ENCODE data around the gene SGPL1.

Gene SGPL1

DNA sequence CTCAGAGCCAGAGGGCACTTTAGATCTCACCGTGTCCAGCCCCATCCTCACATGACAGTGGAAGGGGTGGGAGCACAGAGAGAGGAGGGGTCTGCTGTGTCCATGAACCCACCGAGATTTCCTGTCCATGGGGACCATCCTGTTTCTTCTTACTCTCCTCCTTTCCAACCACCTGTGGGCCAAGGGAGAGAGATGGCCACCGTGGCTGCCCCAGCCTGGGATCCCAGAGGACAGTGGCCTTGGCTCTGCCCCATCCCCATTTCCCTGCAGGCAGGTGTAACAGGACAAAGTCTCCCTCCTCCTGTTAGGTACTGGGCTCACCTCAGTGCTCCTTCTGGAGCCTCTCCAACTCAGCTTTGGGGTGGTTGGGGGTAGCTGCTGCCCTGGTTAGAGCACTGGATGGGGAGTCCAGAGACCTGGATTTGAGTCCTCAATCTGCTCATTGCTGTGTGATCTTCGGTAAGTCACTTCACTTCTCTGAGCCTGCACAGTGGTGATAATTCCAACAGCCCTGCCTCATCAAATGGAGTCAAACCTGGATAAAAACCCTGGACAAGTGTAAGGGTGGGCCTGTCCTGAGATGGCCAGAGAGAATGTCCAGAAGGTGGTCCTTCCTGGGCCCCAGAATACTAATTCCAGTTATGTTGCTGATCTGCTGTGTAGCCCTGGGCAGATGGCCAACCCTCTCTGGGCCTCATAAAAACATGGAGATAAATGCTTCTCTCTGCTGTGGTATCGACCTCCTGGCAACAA, 90.5 kb downstream of the SGPL1 start:
- H3K36me3 ChIP-seq (ENCODE audit: insufficient read depth, low read length): no peaks in the 10 kb centered on the region
- H3K27me3 ChIP-seq (ENCODE audit: insufficient read depth, low read length): peaks cover 35% of the 10 kb centered on the region
- no peak overlapping the region for H3K4me3 ChIP-seq (ENCODE audit: low read length)
- no peaks in the 10 kb centered on the region for H3K4me1 ChIP-seq (ENCODE audit: insufficient read depth, low read length)
- no peaks in the 10 kb centered on the region for H3K9me3 ChIP-seq (ENCODE audit: low read length)
- no peak overlapping the region for H2AFZ ChIP-seq (ENCODE audit: low read depth, low read length)

DNA sequence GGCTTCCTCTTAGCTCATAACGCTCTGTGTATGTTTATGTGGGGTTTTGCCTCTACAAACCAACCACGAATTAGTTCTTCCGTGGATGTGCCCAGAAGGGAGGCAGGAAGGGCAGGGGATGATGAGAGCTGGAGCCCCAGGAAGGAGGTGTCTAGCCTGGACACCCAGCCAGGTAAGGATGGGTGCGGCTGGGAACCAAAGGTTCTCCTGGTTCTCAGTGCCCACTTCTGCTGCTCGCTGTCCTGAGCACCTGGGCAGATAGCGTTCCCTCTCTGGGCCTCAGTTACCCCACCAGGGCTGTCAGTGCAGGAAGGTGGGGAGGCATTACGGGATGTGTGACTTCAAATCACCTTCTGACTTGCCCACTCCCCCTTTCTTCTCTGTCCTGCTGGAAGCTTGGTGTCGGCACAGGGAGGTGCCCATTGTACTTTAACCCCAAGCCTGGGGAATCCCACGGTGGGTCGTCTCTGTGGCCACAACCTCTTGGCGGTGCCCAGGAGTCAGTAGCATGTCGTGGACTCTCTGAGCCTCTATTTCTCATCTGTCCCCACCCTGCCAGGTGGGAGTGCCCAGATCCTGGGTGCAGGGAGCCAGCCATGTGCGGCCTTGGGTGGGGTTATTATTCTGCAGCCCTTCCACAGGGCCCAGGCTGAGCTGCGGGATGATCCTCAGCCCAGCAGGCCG, 91.3 kb downstream of the SGPL1 start:
- no peaks in the 10 kb centered on the region for H3K4me1 ChIP-seq (ENCODE audit: insufficient read depth, low read length)
- H3K9me3 ChIP-seq (ENCODE audit: low read length): no peaks in the 10 kb centered on the region
- H3K4me3 ChIP-seq (ENCODE audit: low read length): no peak overlapping the region
- H3K36me3 ChIP-seq (ENCODE audit: insufficient read depth, low read length): no peaks in the 10 kb centered on the region
- no peak overlapping the region for H2AFZ ChIP-seq (ENCODE audit: low read depth, low read length)
- H3K27me3 ChIP-seq (ENCODE audit: insufficient read depth, low read length): peaks cover 28% of the 10 kb centered on the region

DNA sequence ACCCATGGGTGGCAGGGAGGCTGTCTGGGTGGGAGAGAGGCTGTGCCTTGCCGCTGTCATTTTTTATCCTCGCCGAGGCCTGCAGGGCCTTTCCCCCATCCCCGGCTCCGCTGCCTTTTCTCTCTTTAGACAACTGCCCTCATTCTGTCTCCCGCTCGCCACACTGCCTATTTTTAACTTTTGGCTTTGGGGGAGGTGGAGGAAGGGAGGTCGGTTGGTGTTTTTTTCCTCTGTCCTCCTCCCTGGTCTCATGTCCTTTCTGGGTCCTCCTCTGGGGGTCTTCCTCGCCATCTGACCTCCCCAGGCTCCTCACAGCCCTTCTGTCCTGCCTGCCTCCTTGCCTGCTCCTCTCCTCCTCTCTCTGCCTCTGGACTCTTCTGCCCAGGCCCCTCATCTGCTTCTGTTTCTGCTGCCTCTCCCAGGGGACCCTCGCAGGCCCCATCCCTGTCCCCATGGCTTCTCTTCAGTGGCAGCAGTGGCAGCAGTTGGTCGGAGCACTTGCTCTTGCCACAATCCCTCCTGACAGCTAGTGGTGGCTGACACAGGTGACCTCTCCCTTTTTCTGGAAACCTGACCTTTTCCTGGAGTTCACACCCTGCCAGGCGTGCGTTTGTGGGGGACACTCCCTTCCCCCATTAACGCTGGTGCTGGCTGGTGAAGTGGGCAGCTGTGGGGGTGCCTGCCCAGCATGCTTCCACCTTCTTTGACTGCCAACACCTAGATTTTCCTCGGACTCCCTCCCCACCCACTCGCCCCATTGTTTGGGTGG, 92.1 kb downstream of the SGPL1 start:
- peaks cover 31% of the 10 kb centered on the region for H3K27me3 ChIP-seq (ENCODE audit: insufficient read depth, low read length)
- no peak overlapping the region for H2AFZ ChIP-seq (ENCODE audit: low read depth, low read length)
- H3K4me1 ChIP-seq (ENCODE audit: insufficient read depth, low read length): no peaks in the 10 kb centered on the region
- no peaks in the 10 kb centered on the region for H3K9me3 ChIP-seq (ENCODE audit: low read length)
- no peaks in the 10 kb centered on the region for H3K36me3 ChIP-seq (ENCODE audit: insufficient read depth, low read length)
- H3K4me3 ChIP-seq (ENCODE audit: low read length): no peak overlapping the region

DNA sequence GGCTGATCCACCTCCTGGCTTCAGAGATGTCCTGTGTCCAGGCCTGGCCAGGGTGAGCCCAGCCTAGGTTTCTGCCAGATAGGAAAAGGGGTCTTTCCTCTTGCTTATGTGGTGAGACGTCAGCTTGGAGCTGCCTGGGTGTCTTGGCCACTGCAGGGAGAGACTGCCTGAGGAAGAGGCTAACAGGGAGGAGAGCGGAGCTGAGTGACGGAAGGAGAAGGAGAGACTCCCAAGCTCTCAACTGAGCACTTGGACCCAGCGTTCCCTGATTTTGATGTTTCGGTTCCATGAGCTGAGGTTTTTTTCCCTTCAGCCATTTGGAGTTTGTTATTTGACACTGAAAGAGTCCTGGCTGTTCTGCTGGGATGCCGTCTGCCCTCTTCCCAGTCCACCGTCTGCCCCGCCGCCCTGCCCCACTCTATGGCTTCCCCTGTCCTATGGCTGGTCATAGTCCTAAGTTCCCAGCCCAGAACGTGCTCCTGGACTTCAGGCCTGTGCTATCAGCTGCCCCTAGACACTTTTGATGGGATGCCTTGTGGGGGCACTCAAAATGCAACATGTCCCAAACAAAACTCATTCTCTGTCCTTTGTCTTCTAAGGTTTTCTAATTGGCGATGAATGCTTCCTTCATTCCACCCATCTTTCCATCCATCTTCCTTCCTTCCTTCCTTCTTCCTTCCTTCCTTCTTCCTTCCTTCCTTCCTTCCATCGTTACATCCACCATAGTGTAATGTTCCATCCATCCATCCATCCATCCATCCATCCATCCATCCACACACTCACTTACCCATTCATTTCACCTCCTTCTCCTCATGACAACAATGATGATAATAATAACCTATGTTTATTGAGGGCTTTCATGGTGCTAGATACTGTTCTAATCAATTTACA, 92.9 kb downstream of the SGPL1 start:
- Histone ChIP-seq H2AFZ (ENCODE audit: low read depth, low read length) (no peak overlapping the region), H3K36me3 (ENCODE audit: insufficient read depth, low read length) (no peaks in the 10 kb centered on the region), H3K4me3 (ENCODE audit: low read length) (no peak overlapping the region), H3K9me3 (ENCODE audit: low read length) (no peaks in the 10 kb centered on the region), H3K4me1 (ENCODE audit: insufficient read depth, low read length) (no peaks in the 10 kb centered on the region), H3K27me3 (ENCODE audit: insufficient read depth, low read length) (peaks cover 39% of the 10 kb centered on the region)

DNA sequence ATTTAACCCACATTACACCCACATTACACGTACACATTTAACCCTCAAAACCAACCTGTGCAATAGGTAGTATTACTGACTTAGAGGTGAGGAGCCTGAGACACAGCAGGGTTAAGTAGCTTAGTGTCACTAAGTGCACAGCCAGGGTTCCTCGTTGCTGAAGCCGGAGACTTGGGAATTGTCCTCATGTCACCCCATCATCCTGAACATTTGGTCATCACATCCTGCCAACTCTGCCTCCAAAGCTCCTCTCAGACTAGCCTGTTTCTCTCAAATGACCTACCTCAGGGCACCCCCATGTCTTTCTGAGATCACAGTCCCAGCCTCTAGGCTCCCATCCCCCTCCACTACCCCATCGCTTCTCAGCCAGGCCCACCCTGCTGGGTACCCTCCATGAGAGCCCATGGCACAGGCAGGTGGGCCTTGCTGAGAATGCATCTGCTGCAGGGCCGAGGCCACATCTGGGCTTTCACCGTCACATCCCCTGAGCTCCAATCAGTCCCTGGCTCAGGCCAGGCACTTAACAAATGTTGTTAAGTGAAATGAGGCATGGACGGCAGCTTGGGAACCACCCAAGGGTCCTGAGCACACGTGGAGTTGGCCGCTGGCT, 93.7 kb downstream of the SGPL1 start:
- Histone ChIP-seq H3K9me3 (ENCODE audit: low read length) (no peaks in the 10 kb centered on the region), H3K36me3 (ENCODE audit: insufficient read depth, low read length) (no peaks in the 10 kb centered on the region), H3K4me1 (ENCODE audit: insufficient read depth, low read length) (no peaks in the 10 kb centered on the region), H3K27me3 (ENCODE audit: insufficient read depth, low read length) (peaks cover 47% of the 10 kb centered on the region), H2AFZ (ENCODE audit: low read depth, low read length) (no peak overlapping the region), H3K4me3 (ENCODE audit: low read length) (no peak overlapping the region)

DNA sequence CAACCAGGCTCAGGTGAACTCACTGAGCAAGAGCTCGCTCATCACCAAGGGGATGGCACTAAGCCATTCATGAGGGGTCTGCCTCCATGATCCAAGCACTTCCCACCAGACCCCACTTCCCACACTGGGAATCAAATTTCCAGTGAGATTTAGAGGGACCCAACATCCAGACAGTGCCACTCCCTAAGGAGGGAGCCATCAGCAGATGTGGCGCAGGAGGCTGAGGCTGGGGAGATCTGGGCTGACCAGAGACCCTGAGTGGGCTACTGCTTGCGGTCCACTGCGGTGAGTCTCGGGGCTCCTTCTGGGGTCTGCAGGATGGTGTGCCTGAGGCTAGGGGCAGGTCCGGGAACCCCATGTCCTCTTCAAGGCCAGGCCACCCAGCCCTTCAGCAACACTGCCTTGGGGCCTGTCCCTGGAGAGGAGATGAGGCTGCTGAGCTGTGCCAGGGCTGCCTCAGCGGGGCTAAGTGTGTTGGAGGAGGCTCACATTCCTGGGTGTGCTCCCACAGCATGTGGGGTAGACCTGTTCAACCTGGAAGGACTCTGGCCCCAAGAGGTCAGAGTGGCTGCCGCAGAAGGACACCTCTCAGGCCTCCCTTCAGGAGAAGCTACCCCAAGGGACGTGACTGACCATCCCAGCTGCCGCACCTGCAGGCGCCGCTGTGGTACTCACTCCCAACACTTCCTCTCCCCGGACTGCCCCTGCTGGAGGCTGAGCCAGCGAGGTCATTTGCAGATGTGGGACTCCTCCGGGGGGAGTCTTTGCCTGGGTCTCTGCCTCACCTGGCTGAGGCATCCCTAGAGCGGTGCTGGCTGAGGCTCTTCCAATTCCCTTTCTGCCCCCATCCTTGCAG, 95.0 kb downstream of the SGPL1 start:
- Histone ChIP-seq H3K4me3 (ENCODE audit: low read length) (no peak overlapping the region), H3K27me3 (ENCODE audit: insufficient read depth, low read length) (peaks cover 47% of the 10 kb centered on the region), H3K4me1 (ENCODE audit: insufficient read depth, low read length) (no peaks in the 10 kb centered on the region), H2AFZ (ENCODE audit: low read depth, low read length) (no peak overlapping the region), H3K36me3 (ENCODE audit: insufficient read depth, low read length) (no peaks in the 10 kb centered on the region), H3K9me3 (ENCODE audit: low read length) (no peaks in the 10 kb centered on the region)

DNA sequence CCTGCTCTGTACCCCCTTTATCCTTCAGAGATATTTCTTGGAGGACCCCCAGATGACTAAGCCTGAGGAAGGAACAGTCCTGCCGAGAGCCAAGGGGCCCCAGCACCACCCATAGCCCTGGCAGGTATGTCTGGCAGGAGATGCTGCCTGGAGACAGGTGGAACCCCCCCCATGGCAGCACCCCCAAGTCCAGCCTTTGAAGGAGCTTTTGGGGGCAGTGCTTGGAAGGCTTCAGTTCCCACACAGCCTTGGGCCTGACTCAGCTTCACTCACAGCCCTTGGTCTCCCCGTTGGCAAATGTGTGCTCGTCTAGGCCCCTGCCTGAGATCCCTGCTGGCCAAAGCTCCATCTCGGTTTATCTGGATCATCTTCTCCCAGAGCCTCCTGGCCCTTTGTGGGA, 95.6 kb downstream of the SGPL1 start:
- Histone ChIP-seq H3K4me1 (ENCODE audit: insufficient read depth, low read length) (no peaks in the 10 kb centered on the region), H3K27me3 (ENCODE audit: insufficient read depth, low read length) (peaks cover 47% of the 10 kb centered on the region), H3K4me3 (ENCODE audit: low read length) (no peak overlapping the region), H2AFZ (ENCODE audit: low read depth, low read length) (no peak overlapping the region), H3K36me3 (ENCODE audit: insufficient read depth, low read length) (no peaks in the 10 kb centered on the region), H3K9me3 (ENCODE audit: low read length) (no peaks in the 10 kb centered on the region)

DNA sequence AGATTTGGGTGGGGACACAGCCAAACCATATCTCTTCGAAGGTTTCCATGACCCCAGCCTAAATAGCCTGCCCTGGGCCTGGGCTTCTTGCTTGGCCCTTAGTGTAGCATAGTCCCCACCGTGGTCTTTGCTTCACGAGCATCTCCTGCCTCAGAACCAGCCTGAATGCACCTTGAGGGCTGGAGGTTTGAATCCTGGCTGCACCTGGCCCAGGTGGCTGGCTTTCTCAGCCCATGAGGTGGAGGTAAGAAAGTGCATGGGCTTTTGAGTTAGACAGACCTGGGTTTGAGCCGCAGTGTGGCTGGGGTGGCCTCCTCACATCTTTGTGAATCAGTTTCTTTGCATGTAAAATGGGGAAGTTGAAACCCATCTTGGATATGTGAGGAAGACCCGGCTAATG, 96.8 kb downstream of the SGPL1 start:
- H3K36me3 ChIP-seq (ENCODE audit: insufficient read depth, low read length): no peaks in the 10 kb centered on the region
- H3K4me1 ChIP-seq (ENCODE audit: insufficient read depth, low read length): no peaks in the 10 kb centered on the region
- H3K9me3 ChIP-seq (ENCODE audit: low read length): no peaks in the 10 kb centered on the region
- H2AFZ ChIP-seq (ENCODE audit: low read depth, low read length): no peak overlapping the region
- H3K4me3 ChIP-seq (ENCODE audit: low read length): no peak overlapping the region
- peaks cover 51% of the 10 kb centered on the region for H3K27me3 ChIP-seq (ENCODE audit: insufficient read depth, low read length)

DNA sequence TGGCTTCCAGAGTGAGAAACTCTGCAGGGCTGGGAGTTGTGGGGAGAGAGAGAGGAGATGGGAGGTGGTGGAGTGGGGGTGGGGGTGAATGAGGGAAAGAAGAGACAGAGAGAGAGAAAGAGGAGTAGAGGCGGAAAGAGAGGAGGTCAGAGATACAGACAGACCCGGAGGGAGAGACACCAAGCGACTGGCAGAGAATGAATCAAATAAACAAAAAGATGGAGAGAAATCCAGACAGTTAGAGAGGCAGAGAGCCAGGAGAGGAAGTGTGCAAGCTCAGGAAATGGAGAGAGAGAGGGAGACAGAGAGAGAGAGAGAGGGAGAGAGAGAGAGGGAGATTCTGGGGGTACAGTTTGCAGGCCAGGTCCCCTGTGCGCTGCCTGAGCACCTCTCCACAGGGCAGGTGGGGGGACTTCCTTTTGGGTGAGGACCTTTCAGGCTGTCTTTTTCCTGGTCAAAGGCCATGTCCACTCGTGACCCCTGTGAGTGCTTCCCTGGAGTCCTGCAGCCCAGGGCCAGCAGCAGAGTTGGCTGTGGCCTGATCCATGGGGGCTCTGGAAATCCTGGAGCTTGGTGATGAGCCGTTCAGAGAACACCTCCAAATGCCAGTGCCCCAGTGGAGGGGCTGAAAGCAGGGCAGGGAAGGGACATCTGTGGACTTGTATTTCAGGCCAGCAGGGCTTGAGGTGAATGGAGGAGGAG, 97.6 kb downstream of the SGPL1 start:
- no peaks in the 10 kb centered on the region for H3K4me1 ChIP-seq (ENCODE audit: insufficient read depth, low read length)
- H3K9me3 ChIP-seq (ENCODE audit: low read length): no peaks in the 10 kb centered on the region
- H3K36me3 ChIP-seq (ENCODE audit: insufficient read depth, low read length): no peaks in the 10 kb centered on the region
- H2AFZ ChIP-seq (ENCODE audit: low read depth, low read length): no peak overlapping the region
- no peak overlapping the region for H3K4me3 ChIP-seq (ENCODE audit: low read length)
- peaks cover 45% of the 10 kb centered on the region for H3K27me3 ChIP-seq (ENCODE audit: insufficient read depth, low read length)

DNA sequence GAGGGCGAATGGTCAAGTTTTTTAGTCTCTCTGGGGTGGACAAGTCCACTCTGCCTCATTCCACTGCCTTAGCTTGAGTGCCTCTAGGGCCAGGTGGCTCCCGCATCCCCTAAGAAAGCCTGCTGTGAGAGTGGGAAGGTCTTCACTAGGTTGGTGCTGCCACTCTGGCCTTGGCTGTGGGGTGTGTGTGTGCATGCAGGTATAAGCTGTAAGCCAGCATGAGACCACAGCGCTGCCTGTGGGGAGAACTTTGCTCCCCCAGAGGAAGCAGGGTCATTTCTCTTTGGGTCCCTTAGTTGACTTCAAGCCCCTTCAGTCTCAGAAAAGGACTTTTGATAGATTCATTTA, 98.1 kb downstream of the SGPL1 start:
- Histone ChIP-seq H3K4me3 (ENCODE audit: low read length) (no peak overlapping the region), H2AFZ (ENCODE audit: low read depth, low read length) (no peak overlapping the region), H3K36me3 (ENCODE audit: insufficient read depth, low read length) (no peaks in the 10 kb centered on the region), H3K27me3 (ENCODE audit: insufficient read depth, low read length) (peaks cover 44% of the 10 kb centered on the region), H3K9me3 (ENCODE audit: low read length) (no peaks in the 10 kb centered on the region), H3K4me1 (ENCODE audit: insufficient read depth, low read length) (no peaks in the 10 kb centered on the region)

DNA sequence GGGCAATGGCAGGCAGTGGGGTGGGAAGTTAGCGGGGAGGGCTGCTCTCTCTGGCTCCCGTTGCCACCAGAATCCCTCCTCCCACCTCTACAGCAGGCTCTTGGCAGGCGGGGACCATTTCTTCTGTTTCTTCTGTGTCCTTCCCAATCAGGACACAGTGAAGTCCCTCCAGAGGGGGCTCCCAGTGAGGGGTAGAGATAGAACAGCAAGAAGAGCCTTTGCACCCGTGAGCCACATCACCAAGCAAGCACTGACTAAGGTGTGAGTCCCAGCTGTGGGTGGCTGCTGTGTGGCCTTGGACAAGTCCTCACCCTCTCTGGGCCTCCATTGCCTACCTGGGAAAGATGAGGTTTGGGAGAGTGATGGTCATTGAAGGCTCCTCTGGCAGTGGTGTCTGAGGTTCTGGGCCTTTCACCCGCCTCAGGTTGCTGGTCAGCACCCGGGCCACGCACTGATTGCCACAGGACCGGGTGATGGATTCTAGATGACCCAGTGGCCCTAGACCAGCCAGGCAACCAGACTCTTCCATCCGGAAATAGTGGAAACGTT, 98.6 kb downstream of the SGPL1 start:
- Histone ChIP-seq H3K27me3 (ENCODE audit: insufficient read depth, low read length) (peaks cover 45% of the 10 kb centered on the region), H3K4me3 (ENCODE audit: low read length) (no peak overlapping the region), H3K9me3 (ENCODE audit: low read length) (no peaks in the 10 kb centered on the region), H3K36me3 (ENCODE audit: insufficient read depth, low read length) (no peaks in the 10 kb centered on the region), H3K4me1 (ENCODE audit: insufficient read depth, low read length) (no peaks in the 10 kb centered on the region), H2AFZ (ENCODE audit: low read depth, low read length) (no peak overlapping the region)
